HT-29 (cell line): ENCODE results near the gene GPR78. TPM values are rescaled to one million over a fixed set of nuclear protein-coding genes. Genes with fewer than 3 reads are reported as not detected.

Experiments used
- DNase-seq: peaks from one replicate; pipeline ENCODE4 v3.0.0-alpha.2; 2015; ENCODE audit warnings: low spot score
- total RNA-seq: library from RNA; depleted of rRNA; stranded (reverse); fragments of >200 nt; shearing (Covaris generic); gene quantifications from 2 replicates; pipeline ENCODE4 v1.2.3, GENCODE V29; 2014; rRNA removed

GPR78 gene
- not detected in 2 replicates for total RNA-seq

- no peak for DNase-seq
Measured at GRCh38 chr4:8580321-8581093, at the start of gene GPR78. GPR78 (plus strand) TSS chr4:8580392; CDS start chr4:8580983, 591 bp downstream.

- no peak for DNase-seq
Measured at GRCh38 chr4:8532245-8532781, 47.9 kb upstream of the GPR78 start.

GRCh38 chr4:8533274-8533865, 46.8 kb upstream of the GPR78 start:
- DNase-seq, result no peak

GRCh38 chr4:8534129-8534528, 46.1 kb upstream of the GPR78 start:
- peak; percentile 89 for DNase-seq

- DNase-seq, result no peak
Measured at GRCh38 chr4:8534611-8535010, 45.6 kb upstream of the GPR78 start.

GRCh38 chr4:8536467-8536866, 43.7 kb upstream of the GPR78 start:
- no peak for DNase-seq

- DNase-seq, result peak; percentile 75
Measured at GRCh38 chr4:8537041-8537461, 43.1 kb upstream of the GPR78 start.

GRCh38 chr4:8538076-8538702, 42.0 kb upstream of the GPR78 start:
- DNase-seq, result no peak

- no peak for DNase-seq
Measured at GRCh38 chr4:8538703-8539567, 41.3 kb upstream of the GPR78 start.

- DNase-seq, result no peak
Measured at GRCh38 chr4:8539661-8540060, 40.5 kb upstream of the GPR78 start.

GRCh38 chr4:8540072-8540471, 40.1 kb upstream of the GPR78 start:
- DNase-seq, result no peak

- DNase-seq, result no peak
Measured at GRCh38 chr4:8540586-8540985, 39.6 kb upstream of the GPR78 start.

GRCh38 chr4:8540991-8541390, 39.2 kb upstream of the GPR78 start:
- no peak for DNase-seq

- no peak for DNase-seq
Measured at GRCh38 chr4:8541981-8542715, 38.0 kb upstream of the GPR78 start.

GRCh38 chr4:8542776-8543525, 37.2 kb upstream of the GPR78 start:
- DNase-seq, result no peak

- no peak for DNase-seq
Measured at GRCh38 chr4:8543623-8544022, 36.6 kb upstream of the GPR78 start.

- DNase-seq, result no peak
Measured at GRCh38 chr4:8544282-8544681, 35.9 kb upstream of the GPR78 start.

- no peak for DNase-seq
Measured at GRCh38 chr4:8544741-8545438, 35.3 kb upstream of the GPR78 start.

- no peak for DNase-seq
Measured at GRCh38 chr4:8545439-8545765, 34.8 kb upstream of the GPR78 start.

- DNase-seq, result no peak
Measured at GRCh38 chr4:8546766-8547107, 33.5 kb upstream of the GPR78 start.
